Keratinocyte (primary cell): Measurements from ENCODE around the gene DPF3.

Experiments
- EZH2 ChIP-seq: IDR thresholded peaks from one replicate; pipeline ENCODE4 v1.6.1; 2012; ENCODE audit warnings: inconsistent platforms, mild to moderate bottlenecking, low read length, moderate library complexity
- TF ChIP-seq, protein P1 (sequence below), 3 experiments: IDR thresholded peaks in 1 of 3; conservative IDR thresholded peaks in 1 of 3; optimal IDR thresholded peaks in 1 of 3; 2 replicates in 2 of 3; 3 replicates in 1 of 3; pipeline versions ENCODE3 to v1.5.1; 2011; ENCODE audit warnings: low read length in 3 of 3, mild to moderate bottlenecking in 3 of 3, moderate library complexity in 2 of 3, control low read depth in 1 of 3, inconsistent platforms in 1 of 3; ENCODE audit not compliant: insufficient read depth in 2 of 3; ENCODE audit errors: extremely low read depth in 1 of 3

DNA sequence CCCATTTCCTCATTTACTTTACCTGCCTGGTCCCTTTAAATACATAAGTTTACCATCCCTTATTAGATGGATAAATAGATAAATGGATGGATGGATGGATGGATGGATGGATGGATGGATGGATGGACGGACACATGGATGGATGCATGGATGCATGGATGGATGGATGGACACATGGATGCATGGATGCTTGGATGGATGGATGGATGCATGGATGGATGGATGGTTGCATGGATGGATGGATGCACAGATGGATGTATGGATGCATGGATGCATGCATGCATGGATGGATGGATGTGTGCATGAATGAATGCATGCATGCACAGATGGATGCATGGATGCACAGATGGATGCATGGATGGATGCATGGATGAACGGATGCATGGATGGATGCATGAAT is 93.6 kb downstream of the DPF3 start:
- TF ChIP-seq, protein P1, sequence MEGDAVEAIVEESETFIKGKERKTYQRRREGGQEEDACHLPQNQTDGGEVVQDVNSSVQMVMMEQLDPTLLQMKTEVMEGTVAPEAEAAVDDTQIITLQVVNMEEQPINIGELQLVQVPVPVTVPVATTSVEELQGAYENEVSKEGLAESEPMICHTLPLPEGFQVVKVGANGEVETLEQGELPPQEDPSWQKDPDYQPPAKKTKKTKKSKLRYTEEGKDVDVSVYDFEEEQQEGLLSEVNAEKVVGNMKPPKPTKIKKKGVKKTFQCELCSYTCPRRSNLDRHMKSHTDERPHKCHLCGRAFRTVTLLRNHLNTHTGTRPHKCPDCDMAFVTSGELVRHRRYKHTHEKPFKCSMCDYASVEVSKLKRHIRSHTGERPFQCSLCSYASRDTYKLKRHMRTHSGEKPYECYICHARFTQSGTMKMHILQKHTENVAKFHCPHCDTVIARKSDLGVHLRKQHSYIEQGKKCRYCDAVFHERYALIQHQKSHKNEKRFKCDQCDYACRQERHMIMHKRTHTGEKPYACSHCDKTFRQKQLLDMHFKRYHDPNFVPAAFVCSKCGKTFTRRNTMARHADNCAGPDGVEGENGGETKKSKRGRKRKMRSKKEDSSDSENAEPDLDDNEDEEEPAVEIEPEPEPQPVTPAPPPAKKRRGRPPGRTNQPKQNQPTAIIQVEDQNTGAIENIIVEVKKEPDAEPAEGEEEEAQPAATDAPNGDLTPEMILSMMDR (optimal IDR thresholded peaks at IDR 0.05 in 1 of 3, IDR thresholded peaks at IDR 0.05 in 1 of 3, conservative IDR thresholded peaks at IDR 0.05 in 1 of 3; ENCODE audit: extremely low read depth in 1 of 3, insufficient read depth in 2 of 3, low read length in 3 of 3), result no peak
- no peak for TF ChIP-seq EZH2
